AML-193 (cell line): ENCODE data around the gene COL4A2.

Source experiments
- DNase-seq, 2 experiments: peaks; one replicate each; lab custom pipeline; 2025; lab: John Stamatoyannopoulos, UW

Gene COL4A2

DNA sequence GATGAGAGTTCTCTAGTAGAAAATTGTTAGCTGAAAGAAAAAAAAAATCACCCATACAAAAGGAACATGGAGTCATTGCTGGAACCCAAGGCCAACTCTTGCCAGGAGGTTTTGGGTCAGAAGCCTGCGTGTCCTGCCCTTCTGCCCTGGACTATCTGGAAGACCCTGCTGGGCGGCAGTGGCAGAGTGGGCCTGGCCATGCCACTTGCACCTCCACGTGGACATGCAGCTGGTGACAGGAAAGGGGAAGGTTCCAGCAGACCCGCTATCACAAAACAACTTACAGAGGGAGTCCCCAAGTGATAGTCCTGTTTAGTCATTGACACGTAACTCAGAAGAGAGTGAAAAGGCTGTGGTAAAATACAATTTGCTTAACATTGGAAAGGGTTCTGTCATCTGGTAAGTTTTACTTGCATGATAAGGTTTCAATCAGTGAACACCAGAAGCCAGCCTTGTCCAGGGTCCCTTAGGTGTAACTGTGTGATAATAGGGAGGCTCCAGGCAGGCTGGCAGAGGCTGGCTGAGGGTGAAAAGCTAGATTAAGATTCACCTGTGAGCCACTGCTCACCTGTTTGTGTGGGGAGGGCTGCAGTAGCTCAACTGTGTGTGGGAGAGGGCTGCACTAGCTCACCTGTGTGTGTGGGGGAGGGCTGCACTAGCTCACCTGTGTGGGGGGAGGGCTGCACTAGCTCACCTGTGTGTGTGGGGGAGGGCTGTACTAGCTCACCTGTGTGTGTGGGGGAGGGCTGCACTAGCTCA lies 47.8 kb downstream of the COL4A2 start:
- DNase-seq, result no peak

DNA sequence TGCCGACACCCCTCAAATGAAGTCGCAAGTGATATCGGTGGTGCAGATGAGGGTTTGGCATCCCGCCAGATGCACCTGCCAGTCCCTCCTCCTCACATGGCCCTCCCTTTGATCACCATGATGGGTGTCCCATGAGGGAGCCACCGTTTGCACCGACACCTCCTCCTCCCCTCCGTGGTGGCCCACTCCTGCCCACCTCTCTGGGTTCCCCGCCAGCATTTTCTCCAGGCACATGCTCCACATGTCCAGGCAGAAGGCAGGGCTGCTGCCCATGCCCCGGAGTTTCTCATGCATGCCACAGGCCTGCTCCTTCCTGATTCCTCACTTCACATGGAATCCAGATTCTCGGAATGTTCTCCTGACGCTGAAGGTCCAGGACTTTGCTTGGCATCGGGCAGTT lies 49.3 kb downstream of the COL4A2 start:
- DNase-seq, result no peak

DNA sequence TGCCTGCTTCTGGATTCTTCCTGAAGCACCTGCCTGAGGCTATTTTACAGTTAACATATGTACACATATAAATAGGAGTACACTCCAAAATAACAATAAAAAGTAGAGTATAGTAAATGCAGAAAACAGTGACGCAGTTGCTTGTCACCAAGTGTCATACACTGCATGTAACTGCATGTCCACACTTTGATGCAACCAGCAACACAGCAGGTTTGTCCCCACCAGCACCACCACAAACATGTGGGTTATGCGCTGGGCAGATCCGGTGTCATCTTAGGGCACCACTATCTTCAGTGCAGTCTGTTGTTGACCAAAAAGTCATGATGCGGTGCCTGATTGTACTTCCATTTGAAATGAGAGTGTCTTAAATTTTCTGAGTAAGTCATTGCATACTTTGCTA lies 51.3 kb downstream of the COL4A2 start:
- DNase-seq, result no peak

DNA sequence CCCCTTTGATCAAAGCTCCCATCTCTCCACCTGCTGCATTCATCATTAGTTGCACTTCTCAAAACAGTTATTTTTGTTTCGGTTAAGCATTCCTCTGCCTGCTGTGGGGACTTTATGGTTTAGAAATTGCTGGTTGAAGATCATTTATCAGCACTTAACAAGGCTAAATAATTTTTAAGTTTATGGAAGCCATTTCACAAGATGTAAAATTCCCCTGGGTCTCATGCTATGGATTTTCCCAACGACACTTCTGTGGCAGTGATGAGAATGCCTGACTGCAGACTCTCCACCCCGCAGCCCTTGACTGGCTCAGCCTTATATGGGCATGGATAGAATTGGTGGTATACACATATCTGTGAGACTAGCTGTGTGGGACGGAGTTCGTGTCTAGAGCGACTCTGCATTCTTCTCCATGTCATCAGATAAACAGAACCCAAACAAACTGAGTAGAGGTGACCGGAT lies 52.8 kb downstream of the COL4A2 start:
- no peak for DNase-seq

DNA sequence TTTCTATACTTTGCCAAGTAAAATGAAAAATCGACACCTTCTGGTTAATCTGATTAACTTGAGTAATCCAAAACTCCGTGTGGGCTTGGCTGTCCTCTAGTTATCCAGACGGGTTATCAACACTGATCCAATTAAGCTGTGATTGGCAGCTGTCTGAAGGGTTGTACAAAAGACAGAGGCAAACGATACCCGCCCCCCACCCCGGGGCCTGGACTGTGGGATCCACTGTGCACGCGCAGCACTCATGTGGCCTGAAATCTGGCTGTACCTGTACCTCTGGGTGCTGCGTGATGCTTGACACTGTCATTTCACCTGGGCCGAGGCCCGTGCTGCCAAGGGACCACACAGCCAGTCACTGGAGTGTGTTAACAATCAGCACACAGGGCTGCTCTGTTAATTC lies 53.5 kb downstream of the COL4A2 start:
- no peak for DNase-seq

DNA sequence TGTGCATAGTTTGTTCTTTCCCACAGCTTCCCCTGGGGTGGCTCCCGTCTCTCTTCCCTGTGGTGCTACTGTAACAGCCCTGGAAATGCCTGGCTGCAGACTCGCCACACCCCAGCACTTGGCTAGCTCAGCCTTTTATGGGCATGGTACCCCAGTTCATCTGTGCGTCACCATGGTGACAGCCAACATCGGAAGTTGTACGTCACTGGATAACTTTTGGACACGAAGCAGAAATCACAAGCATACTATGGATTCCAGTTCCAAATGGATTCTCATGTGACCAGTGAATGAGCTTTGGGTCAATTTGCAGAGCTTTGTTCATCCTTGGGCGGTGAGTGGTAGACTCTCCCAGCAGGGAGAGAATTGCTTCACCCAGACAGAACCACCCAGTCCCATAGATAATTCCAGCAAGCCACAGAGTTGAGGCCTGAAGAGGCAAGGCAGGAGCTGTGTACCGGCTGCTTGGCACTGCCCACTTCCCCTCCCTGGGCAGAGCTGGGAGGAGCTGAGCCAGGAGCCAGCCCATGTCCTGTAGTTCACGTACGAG lies 54.4 kb downstream of the COL4A2 start:
- no peak for DNase-seq

DNA sequence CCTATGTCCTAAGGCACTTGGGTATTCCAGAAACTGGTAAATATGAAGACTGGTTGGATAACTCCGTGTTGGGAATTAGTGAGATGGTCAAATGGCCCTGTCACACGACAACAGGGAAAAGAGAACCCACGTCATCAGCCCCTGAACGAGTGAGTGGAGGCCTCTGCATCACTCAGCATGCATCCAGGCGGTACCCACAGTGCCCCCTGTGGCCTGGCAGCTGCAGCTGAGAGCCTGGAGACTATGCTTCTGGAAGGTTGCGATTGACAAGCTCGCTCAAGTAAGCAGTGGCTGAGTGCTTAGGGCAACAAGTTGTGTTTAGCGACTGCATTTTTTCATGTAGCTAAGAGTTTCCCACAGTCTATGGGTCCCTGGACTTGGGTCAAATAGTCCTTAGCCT lies 55.9 kb downstream of the COL4A2 start:
- DNase-seq, result no peak

DNA sequence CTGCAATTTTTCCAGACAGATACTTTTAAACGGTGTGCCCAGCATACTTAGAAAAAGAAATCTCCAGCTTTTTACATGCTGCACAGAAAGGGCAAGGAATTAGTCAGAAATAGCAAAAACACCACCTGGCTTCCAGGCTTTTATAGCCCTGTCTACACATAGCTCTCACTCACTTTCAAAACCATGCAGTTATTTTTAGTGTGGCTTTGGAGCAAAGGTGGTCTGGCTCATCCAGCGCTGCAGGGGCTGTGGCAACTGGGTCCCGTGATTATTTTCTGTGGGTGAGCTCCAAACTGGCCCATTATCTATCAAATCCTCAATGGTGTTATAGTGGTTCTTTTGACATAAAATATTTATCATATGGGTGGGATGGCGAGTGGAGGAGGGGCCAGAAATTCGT lies 57.0 kb downstream of the COL4A2 start:
- DNase-seq, result no peak

DNA sequence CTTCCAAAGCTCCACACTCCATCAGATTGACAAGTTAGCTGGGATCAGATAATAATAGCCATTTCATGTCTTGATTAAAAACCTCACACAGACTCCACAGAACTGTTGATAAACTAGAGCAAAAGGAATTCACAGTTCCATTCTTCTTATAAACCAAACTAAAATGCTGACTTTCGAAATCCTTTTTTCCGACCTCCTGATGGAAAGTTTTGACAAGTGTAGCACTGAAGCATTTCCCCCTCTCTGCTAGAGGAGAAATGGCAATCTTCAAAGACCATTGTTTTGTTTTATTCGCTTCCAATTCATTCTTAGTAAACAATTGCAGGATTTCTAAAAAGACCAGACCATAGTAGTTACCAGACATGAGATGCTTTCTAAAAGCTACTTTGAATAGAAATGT lies 58.8 kb downstream of the COL4A2 start:
- no peak for DNase-seq

DNA sequence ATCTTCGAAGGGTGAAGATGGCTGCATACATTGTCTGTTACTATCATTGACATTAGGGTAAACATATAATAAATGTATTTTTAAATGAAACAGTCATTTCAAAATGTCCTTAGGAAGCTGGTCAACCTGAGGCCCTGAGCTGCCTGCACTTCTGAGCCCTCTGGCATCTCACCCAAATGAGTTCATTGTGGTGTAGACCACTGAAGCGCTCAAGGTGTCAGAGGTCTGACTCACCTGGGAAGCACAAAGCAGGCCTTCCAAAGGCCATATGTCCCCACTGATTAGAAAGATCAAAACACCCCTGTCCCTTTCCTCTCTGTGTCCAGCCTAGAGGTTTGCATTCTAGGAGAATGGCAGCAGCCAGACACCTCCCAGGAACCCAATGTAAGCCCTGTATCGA lies 59.6 kb downstream of the COL4A2 start:
- no peak for DNase-seq

DNA sequence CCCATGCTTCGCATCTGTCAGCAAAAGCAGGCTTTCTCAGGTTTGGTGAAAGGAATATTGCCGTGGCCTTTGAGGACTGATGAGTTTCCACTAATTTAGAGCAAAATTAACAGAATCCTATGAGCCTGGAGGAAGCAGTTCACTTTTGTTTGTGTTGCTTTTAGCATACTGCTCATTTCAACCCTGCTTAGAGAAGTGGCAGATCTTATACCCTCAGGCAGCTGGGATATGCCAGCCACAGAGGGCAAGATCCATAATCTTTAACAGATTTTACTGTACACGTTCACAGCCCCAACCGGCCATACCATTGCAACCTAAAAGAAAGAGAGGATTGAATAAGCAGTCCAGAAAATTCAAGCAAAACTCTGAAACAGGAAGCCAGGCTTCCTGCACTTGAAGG lies 60.5 kb downstream of the COL4A2 start:
- DNase-seq, result no peak

DNA sequence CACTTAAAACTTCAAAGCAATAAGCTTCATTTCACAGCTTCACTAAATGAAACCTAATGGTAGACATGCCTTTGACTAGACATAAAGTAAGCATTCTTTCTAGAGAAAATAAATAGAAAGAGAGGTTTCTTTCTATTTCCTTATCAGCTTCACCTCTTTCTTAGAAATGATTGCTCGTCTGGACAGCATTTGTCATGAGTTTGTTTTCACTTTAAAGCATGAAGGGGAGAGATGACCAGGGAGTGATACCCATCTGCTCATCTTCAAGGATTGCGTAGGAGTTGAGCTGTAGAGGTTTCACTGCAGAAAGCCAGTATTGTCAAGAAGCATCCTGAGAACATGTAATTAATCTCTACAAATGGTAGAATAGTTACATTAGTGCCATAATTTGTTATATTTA lies 61.3 kb downstream of the COL4A2 start:
- DNase-seq, result no peak

DNA sequence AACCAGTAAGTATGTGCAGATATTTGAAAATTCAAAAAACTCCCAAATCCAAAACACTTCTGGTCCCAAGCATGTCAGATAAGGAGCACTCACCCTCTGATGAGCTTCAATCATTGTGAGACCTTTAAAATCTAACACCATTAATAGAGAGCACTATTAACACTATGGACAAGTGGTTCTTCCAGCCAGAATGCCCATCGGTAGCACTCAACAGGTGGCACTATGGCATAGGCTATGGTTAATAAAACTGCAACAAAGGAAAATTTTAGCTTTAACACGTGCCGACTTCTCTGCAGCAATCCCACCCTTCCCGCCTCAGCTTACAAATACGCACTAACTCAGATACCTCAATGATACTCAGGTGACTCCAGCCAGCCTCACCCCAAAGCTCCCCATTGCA lies 62.3 kb downstream of the COL4A2 start:
- DNase-seq, result no peak

DNA sequence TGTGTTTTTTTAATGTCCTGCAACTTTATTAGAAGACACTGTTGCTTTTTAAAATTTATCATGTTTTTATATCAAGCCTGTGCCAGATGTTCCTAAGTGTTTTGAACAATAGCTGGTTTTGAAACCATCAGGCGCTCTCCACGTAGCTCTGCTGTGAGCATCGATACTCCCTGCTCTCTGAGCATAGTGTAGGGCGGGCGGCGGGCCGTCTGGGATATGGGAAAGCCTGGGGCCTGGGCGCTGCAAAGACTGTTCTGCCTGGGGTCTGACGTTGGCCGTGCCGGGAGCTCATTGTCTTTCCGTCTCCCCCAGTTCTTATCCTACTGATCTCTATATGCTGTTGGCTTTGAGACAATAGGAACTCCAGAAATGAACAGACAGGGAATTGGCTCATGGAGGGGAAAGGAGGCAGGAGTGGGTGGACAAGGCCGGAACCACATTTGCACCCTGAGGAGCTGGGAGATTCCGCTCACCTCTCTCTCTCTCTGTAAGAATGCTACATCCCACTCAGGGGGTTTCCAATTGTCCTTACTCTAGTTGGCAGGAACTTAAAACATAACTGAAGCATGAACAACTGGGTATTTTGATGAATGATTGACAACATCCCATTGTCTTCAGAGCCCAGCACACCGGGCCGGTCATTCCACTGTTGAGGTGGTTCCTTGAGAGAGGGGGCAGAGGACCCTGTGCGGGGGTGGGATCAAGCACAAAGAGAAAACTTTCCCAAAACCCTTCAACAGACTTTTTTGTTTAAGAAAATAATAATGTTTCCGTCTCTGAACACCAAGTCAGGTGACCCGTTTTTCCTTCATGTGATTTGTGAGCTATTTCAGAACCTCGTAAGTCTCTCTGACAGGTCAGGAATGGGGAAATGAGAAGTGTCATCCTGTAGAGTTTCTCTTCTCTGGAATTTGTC lies 64.7 kb downstream of the COL4A2 start:
- DNase-seq, result no peak

DNA sequence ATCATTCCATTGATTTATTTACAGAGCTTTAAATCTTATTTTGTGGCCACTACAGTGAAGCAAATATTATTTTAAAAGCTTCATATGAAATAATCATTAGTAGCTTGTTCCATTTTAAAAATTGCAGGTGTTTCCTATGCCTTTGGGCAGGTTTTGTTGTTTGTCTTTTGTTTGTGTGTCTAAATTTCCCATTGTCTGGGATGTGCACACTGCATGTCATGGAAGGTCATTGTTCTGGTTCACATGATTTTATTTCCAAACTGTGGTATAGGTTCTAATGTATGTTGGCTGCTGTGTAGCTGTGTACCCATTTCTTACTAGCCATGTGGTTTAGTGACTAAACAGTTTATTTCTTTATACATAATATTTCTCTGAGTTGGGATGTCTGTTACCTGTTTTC lies 65.6 kb downstream of the COL4A2 start:
- no peak for DNase-seq

DNA sequence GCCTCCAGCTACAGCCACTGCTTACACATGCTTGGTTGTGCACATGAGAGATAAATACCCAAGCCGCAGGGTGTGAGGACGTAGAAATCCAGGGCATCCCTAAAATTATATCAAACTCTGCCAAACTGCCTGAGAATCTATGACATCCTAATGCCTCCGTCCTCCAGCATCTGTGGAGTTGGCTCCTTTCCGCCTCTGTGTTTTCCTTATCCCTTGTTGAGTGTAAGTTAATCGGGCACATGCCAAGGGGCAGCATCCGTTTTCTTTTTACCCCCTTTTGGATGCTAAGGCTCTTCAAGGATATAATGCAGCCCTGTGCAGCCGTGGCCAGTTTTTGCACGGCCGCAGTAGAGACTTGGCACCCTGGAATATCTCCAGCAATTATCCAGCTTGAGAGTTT lies 66.5 kb downstream of the COL4A2 start:
- no peak for DNase-seq

DNA sequence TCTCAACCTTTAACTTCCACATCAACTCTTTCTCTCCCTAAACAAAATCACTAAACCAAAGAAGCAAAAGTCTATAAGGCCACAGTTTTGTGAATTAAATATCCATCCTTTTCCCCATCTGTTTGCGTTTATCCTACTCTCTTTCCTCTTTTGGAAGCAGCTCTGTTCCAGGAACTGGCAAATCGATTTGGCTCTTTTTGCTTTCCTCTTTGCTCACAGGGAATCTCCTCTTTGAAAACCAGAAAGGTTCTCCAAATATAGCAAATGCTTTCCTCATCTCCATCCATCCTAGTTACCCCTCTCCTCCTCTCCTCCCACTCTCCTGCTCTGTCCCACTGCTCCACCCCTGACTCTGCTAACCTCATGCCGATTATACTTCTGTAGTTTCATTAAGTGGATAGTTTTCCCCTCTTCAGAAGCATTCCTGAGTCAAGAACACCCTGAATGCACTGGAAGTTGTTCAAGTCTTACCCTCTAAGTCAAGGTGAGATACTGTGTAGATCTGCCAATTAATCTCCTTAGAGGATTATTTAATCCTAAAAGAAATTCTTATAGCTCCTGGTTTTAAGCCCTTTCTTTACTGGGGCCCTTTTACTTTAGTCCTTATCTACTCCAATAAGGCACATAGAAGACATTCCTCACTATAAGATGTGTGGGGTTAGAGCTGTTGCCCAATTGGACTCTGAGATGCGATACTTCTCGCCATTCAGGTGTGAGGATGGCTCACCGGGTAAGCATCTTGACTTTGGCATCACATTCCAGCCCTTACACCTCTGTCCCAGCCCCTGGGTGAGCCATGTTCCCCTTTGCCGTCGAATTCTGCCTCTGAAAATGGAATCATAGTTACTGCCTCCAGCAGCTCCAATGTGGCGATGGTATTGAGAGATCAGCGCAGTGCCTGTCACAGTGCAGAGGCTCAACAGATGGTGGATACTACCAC lies 67.6 kb downstream of the COL4A2 start:
- DNase-seq, result no peak

DNA sequence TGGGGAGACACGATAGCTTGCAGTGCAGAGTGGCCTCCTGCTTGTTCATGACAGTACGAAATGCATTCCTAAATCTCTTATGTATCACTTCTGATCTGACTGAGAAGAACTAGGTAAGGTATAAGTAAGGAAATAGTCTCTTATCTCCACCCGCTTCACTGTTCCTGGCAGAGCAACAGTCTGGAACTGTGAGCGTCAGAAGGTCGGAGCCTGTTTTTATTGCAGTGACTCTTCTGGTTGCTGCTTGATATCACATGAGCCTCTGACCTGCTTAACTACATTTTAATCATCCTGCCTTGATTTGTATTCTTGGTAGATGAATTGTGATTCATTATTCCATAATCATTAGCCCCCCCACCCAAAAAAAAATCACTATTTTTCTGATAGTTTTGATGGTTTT lies 69.0 kb downstream of the COL4A2 start:
- no peak for DNase-seq

DNA sequence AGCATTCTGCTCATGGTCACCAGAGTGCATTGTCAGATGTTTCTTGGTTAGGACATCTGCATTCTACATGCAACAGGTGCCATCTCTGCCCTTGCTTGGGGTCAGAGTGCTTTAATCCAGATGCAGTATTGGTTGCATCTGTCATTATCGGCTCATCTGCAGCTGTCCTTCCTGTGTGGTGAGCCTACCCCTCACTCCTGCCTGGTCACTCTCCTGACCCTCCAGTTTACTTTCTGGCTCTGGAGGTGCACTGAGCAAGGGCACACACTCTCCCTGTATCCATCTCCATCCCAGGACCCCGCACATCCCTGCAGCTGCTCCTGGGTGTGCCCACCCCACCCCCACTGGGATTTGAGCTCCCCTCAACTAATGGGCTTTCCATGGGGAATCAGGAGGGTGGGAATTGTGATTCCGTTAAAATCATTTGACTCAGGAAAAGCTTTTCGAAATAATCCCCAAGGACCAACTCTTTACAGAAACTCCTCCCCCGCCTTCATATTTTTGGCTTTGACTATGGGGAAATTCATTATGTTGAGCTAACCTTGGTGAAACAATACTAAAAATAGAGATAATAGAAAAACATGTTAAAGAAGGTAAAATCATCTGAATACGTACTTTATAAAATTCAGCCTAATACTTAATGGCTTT lies 70.2 kb downstream of the COL4A2 start:
- DNase-seq, result no peak

DNA sequence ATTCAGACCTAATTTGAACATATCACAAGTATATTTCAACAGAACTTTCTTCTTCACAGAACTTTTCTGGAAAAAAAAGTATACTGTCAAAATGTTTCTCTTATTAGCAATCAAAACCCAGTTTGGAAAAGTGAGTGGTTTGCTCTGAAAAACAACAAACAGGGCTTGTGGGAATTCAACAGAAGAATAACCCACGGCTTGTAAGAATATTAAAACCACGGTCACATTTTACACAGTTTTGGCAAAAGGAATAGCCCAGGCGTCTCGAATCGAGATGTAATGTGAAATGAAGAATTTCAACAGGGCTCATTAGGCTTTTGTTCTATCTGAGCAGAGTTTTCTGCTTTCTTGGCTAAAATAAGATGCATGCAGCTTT lies 70.7 kb downstream of the COL4A2 start:
- no peak for DNase-seq

DNA sequence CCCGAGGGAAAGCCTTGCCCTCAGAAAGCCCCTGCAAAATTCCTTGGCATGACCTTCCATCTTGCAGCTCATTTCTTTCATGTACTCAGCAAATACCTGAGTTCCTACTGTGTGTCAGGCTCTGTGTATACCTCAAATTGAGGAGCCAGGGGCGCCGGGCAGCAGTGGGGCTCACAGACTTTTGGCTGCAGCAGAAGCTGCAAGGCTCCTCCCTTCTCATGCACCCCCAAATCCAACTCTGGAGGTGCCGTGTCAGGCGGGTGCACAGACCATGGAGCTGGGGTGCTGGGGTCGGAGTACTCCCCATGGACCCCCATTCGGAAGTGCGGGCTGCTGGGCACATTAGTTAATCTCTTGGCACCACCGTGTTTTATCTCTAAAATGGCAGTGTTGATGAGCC lies 72.3 kb downstream of the COL4A2 start:
- no peak for DNase-seq
